Measurements from ENCODE around the gene ATOH1. TPM values are rescaled to one million over a fixed set of nuclear protein-coding genes. Genes with fewer than 3 reads are reported as not detected.
A peak's percentile ranks its signal among the peaks of the same experiment; 100 is the strongest.

The ATOH1 gene
- total RNA-seq, 1 experiment from 2014 or later, result not detected

GRCh38 chr4:93828995-93829819 is 654 bp downstream of the ATOH1 start:
- Histone ChIP-seq H3K79me2 (ENCODE audit: low read depth) (no peaks in the 10 kb centered on the region), H3K36me3 (ENCODE audit: low read depth) (no peaks in the 10 kb centered on the region), H2AFZ (no peak overlapping the region), H3K9me3 (ENCODE audit: insufficient read depth, low read depth) (no peaks in the 10 kb centered on the region), H4K20me1 (ENCODE audit: insufficient read depth) (no peaks in the 10 kb centered on the region), H3K4me1 (replicated peaks; ENCODE audit: insufficient read depth) (no peaks in the 10 kb centered on the region), H3K4me3 (peak overlapping the region; percentile 46; the same call in 1 of the 2 replicates), H3K9me2 (ENCODE audit: insufficient read depth) (no peaks in the 10 kb centered on the region), H3K4me2 (peak overlapping the region; percentile 75), H3K27me3 (ENCODE audit: insufficient read depth, low read depth) (no peaks in the 10 kb centered on the region), H3K27ac (no peak overlapping the region), H3F3A (ENCODE audit: insufficient read depth, low read depth) (no peaks in the 10 kb centered on the region)
- no TSS peak for BruUV-seq (replicated peaks)
- peak in 1 of 2 experiments; percentile 9 for DNase-seq
- intact Hi-C loops (cut with micrococcal nuclease; ENCODE audit: unreplicated experiment), result no loop called here
- ChIA-PET POLR2A (ENCODE audit: unreplicated experiment) (no interaction called here), CTCF (no interaction called here)
- TF ChIP-seq EZH2 (IDR thresholded peaks at IDR 0.05; ENCODE audit: low read depth), result no peak
- no peak for TF ChIP-seq CTCF (conservative IDR thresholded peaks at IDR 0.05)

DNA sequence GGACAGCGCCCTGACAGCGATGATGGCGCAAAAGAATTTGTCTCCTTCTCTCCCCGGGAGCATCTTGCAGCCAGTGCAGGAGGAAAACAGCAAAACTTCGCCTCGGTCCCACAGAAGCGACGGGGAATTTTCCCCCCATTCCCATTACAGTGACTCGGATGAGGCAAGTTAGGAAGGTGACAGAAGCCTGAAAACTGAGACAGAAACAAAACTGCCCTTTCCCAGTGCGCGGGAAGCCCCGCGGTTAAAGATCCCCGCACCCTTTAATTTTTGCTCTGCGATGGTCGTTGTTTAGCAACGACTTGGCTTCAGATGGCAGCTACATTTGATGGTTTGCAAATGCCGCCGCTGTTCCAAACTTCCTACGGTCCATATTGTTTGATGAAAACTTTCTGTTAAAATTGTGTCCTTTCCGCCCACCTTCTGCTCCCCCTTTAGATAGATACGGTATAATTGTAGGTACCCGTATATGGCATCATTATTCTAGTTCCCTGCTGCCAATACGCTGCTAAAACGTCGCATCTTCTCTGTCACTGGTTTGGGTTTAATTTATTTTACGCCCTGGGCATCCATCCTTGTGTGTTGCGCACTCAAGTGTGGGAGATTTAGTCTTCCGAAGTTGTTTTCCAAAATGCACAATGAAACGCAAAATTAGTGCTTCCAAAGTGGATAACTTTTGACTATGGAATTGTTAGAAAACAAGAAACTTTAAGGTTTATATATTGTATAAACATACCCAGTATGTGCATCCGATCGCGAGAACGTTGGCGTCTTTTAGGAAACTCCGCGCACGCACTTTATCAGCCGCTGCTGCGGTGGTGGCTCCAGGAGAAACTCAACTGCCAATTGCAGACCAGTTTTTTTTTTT is 1.5 kb downstream of the ATOH1 start:
- Histone ChIP-seq H3K4me1 (replicated peaks; ENCODE audit: insufficient read depth) (no peaks in the 10 kb centered on the region), H3K9me2 (ENCODE audit: insufficient read depth) (no peaks in the 10 kb centered on the region), H3K27ac (no peak overlapping the region), H2AFZ (no peak overlapping the region), H3K4me2 (no peak overlapping the region), H3K79me2 (ENCODE audit: low read depth) (no peaks in the 10 kb centered on the region), H4K20me1 (ENCODE audit: insufficient read depth) (no peaks in the 10 kb centered on the region), H3F3A (ENCODE audit: insufficient read depth, low read depth) (no peaks in the 10 kb centered on the region), H3K36me3 (ENCODE audit: low read depth) (no peaks in the 10 kb centered on the region), H3K27me3 (ENCODE audit: insufficient read depth, low read depth) (no peaks in the 10 kb centered on the region), H3K9me3 (ENCODE audit: insufficient read depth, low read depth) (no peaks in the 10 kb centered on the region), H3K4me3 (no peak overlapping the region)
- DNase-seq, result no peak
- CTCF ChIA-PET, result no interaction called here
- TF ChIP-seq CTCF (conservative IDR thresholded peaks at IDR 0.05) (no peak), EZH2 (IDR thresholded peaks at IDR 0.05; ENCODE audit: low read depth) (no peak)
- BruUV-seq (replicated peaks), result no TSS peak
- intact Hi-C loops (cut with micrococcal nuclease; ENCODE audit: unreplicated experiment), result no loop called here
- POLR2A ChIA-PET (ENCODE audit: unreplicated experiment), result no interaction called here

- Histone ChIP-seq H3K9me3 (ENCODE audit: insufficient read depth, low read depth) (no peaks in the 10 kb centered on the region), H3K4me2 (no peak overlapping the region), H3K9me2 (ENCODE audit: insufficient read depth) (no peaks in the 10 kb centered on the region), H2AFZ (no peak overlapping the region), H4K20me1 (ENCODE audit: insufficient read depth) (no peaks in the 10 kb centered on the region), H3K36me3 (ENCODE audit: low read depth) (no peaks in the 10 kb centered on the region), H3K27ac (no peak overlapping the region), H3K79me2 (ENCODE audit: low read depth) (no peaks in the 10 kb centered on the region), H3K27me3 (ENCODE audit: insufficient read depth, low read depth) (no peaks in the 10 kb centered on the region), H3F3A (ENCODE audit: insufficient read depth, low read depth) (no peaks in the 10 kb centered on the region), H3K4me1 (replicated peaks; ENCODE audit: insufficient read depth) (no peaks in the 10 kb centered on the region), H3K4me3 (no peak overlapping the region)
- POLR2A ChIA-PET (ENCODE audit: unreplicated experiment), result no interaction called here
- intact Hi-C loops (cut with micrococcal nuclease; ENCODE audit: unreplicated experiment), result no loop called here
- TF ChIP-seq EZH2 (IDR thresholded peaks at IDR 0.05; ENCODE audit: low read depth) (no peak), CTCF (conservative IDR thresholded peaks at IDR 0.05) (no peak)
- no peak for DNase-seq
- CTCF ChIA-PET, result no interaction called here
- BruUV-seq (replicated peaks), result no TSS peak
These were observed 3.4 kb downstream of the ATOH1 start for GRCh38 chr4:93831716-93832496.
